Nephron (organoid): ENCODE data around the gene ACTR8.

Experiments
- H3K27ac Mint-ChIP-seq, 3 experiments: 2 replicates each; pipeline ENCODE4 v1.8.0; 2020; ENCODE audit warnings: mixed read lengths in 3 of 3, mild to moderate bottlenecking in 2 of 3, moderate library complexity in 1 of 3
- H3K27me3 Mint-ChIP-seq: 2 replicates; pipeline ENCODE4 v1.8.0; 2021; ENCODE audit warnings: low read depth, mild to moderate bottlenecking, moderate library complexity, mixed read lengths
- H3K36me3 Mint-ChIP-seq: 2 replicates; pipeline ENCODE4 v1.8.0; 2020; ENCODE audit warnings: low read depth, mixed read lengths
- H3K4me1 Mint-ChIP-seq: 2 replicates; pipeline ENCODE4 v1.8.0; 2020; ENCODE audit warnings: mixed read lengths
- H3K4me3 Mint-ChIP-seq, 3 experiments: 2 replicates each; pipeline ENCODE4 v1.8.0; 2020; ENCODE audit warnings: mild to moderate bottlenecking in 3 of 3, mixed read lengths in 3 of 3, moderate library complexity in 2 of 3
- H3K9me3 Mint-ChIP-seq: 2 replicates; pipeline ENCODE4 v1.8.0; 2020; ENCODE audit warnings: mixed read lengths
- CTCF ChIP-seq, 3 experiments: fragments of 200-600 bp; sonication (generic); IDR thresholded peaks; one replicate each; pipeline ENCODE4 v1.5.0; 2021; ENCODE audit warnings: antibody characterized with exemption in 3 of 3; ENCODE audit not compliant: unreplicated experiment in 3 of 3

Gene ACTR8

GRCh38 chr3:53821631-53822121, 60.3 kb downstream of the ACTR8 start:
- Mint-ChIP-seq H3K4me1 (peaks cover 14% of the 10 kb centered on the region), H3K9me3 (peaks cover 4% of the 10 kb centered on the region), H3K36me3 (no peaks in the 10 kb centered on the region), H3K27ac (peak overlapping the region in 2 of 3 experiments; percentile 6 to 21), H3K27me3 (no peaks in the 10 kb centered on the region), H3K4me3 (no peak overlapping the region)
- TF ChIP-seq CTCF (IDR thresholded peaks at IDR 0.05; ENCODE audit: unreplicated experiment in 3 of 3): no peak

- H3K4me1 Mint-ChIP-seq: peaks cover 14% of the 10 kb centered on the region
- no peaks in the 10 kb centered on the region for H3K27me3 Mint-ChIP-seq
- no peak overlapping the region for H3K4me3 Mint-ChIP-seq
- H3K9me3 Mint-ChIP-seq: peaks cover 4% of the 10 kb centered on the region
- peak overlapping the region in 1 of 3 experiments; percentile 27 for H3K27ac Mint-ChIP-seq
- TF ChIP-seq CTCF (IDR thresholded peaks at IDR 0.05; ENCODE audit: unreplicated experiment in 3 of 3): no peak
- no peaks in the 10 kb centered on the region for H3K36me3 Mint-ChIP-seq
Measured at GRCh38 chr3:53820756-53821580, 61.0 kb downstream of the ACTR8 start.

- no peak for TF ChIP-seq CTCF (IDR thresholded peaks at IDR 0.05; ENCODE audit: unreplicated experiment in 3 of 3)
- H3K27ac Mint-ChIP-seq: no peak overlapping the region
Measured at GRCh38 chr3:53820084-53820483, 61.9 kb downstream of the ACTR8 start.

GRCh38 chr3:53819163-53819868, 62.6 kb downstream of the ACTR8 start:
- peaks cover 14% of the 10 kb centered on the region for H3K4me1 Mint-ChIP-seq

More at GRCh38 chr3:53820084-53820483, 61.9 kb downstream of the ACTR8 start:
- Mint-ChIP-seq H3K9me3 (no peaks in the 10 kb centered on the region), H3K36me3 (no peaks in the 10 kb centered on the region), H3K4me3 (no peak overlapping the region), H3K4me1 (peaks cover 14% of the 10 kb centered on the region), H3K27me3 (no peaks in the 10 kb centered on the region)

More at GRCh38 chr3:53819163-53819868, 62.6 kb downstream of the ACTR8 start:
- no peak for TF ChIP-seq CTCF (IDR thresholded peaks at IDR 0.05; ENCODE audit: unreplicated experiment in 3 of 3)
- no peak overlapping the region for H3K4me3 Mint-ChIP-seq
- no peaks in the 10 kb centered on the region for H3K36me3 Mint-ChIP-seq
- H3K27ac Mint-ChIP-seq: no peak overlapping the region
- H3K27me3 Mint-ChIP-seq: no peaks in the 10 kb centered on the region
- H3K9me3 Mint-ChIP-seq: no peaks in the 10 kb centered on the region
